GM15510 (cell line): Measurements from ENCODE around the gene ARAF.
A peak's percentile ranks its signal among the peaks of the same experiment; 100 is the strongest.

Source experiments
- POLR2A ChIP-seq: IDR thresholded peaks from 3 replicates; pipeline ENCODE4 v1.6.1; 2011; ENCODE audit warnings: borderline replicate concordance; ENCODE audit not compliant: insufficient read length; ENCODE audit errors: extremely low read depth

Gene ARAF

GRCh38 chrX:47560934-47561658, at the start of gene ARAF:
Gene ARAF (plus strand): TSS chrX:47561205. CDS start chrX:47562968, 1,763 bp downstream.
- peak; percentile 64 for TF ChIP-seq POLR2A

GRCh38 chrX:47514533-47515235, 46.3 kb upstream of the ARAF start:
- no peak for TF ChIP-seq POLR2A

GRCh38 chrX:47515941-47516665, 44.9 kb upstream of the ARAF start:
- TF ChIP-seq POLR2A: no peak

GRCh38 chrX:47518144-47518543, 42.9 kb upstream of the ARAF start:
- TF ChIP-seq POLR2A: no peak

GRCh38 chrX:47523297-47523696, 37.7 kb upstream of the ARAF start:
- no peak for TF ChIP-seq POLR2A

GRCh38 chrX:47523713-47524166, 37.3 kb upstream of the ARAF start:
- no peak for TF ChIP-seq POLR2A

- TF ChIP-seq POLR2A: no peak
These were observed 31.5 kb upstream of the ARAF start for GRCh38 chrX:47529548-47529947.

- TF ChIP-seq POLR2A: no peak
These were observed 31.0 kb upstream of the ARAF start for GRCh38 chrX:47530049-47530448.

- TF ChIP-seq POLR2A: no peak
These were observed 21.1 kb upstream of the ARAF start for GRCh38 chrX:47539860-47540259.

GRCh38 chrX:47540754-47541538, 20.1 kb upstream of the ARAF start:
- no peak for TF ChIP-seq POLR2A

GRCh38 chrX:47543496-47543895, 17.5 kb upstream of the ARAF start:
- no peak for TF ChIP-seq POLR2A

GRCh38 chrX:47556045-47556623, 4.9 kb upstream of the ARAF start:
- TF ChIP-seq POLR2A: peak; percentile 59

- TF ChIP-seq POLR2A: no peak
These were observed 2.6 kb upstream of the ARAF start for GRCh38 chrX:47558436-47558835.

GRCh38 chrX:47560179-47560933, 649 bp upstream of the ARAF start:
- TF ChIP-seq POLR2A: no peak

GRCh38 chrX:47561659-47562151, 700 bp downstream of the ARAF start:
- no peak for TF ChIP-seq POLR2A
